H1 (cell line): ENCODE measurements around the gene GNB1L. TPM values are rescaled to one million over a fixed set of nuclear protein-coding genes. Genes with fewer than 3 reads are reported as not detected.

ENCODE experiments used
- CTCF ChIA-PET: fragments of 300-600 bp; sonication (Branson Sonifier 250); formaldehyde crosslinking; loops from one replicate; lab custom pipeline; 2021; ENCODE audit not compliant: partially characterized antibody; lab: Charles Lee
- POLR2A ChIA-PET: fragments of 300-600 bp; sonication (Branson Sonifier 250); formaldehyde crosslinking; loops from one replicate; lab custom pipeline; 2021; ENCODE audit warnings: inconsistent platforms; ENCODE audit not compliant: partially characterized antibody; lab: Charles Lee
- DNase-seq, 2 experiments: peaks; one replicate each; pipeline versions ENCODE4 v3.0.0 to v3.0.0-alpha.2; 2010 to 2022; ENCODE audit warnings: low spot score in 2 of 2, low read depth in 1 of 2, mixed read lengths in 1 of 2
- FAIRE-seq: peaks from 2 replicates; lab custom pipeline; 2011; peaks lifted over from hg19 to GRCh38; lab: Jason Lieb, UNC
- H2AFZ ChIP-seq: 2 replicates; pipeline ENCODE4 v1.8.1; 2012; ENCODE audit warnings: low read length, inconsistent platforms
- H2AK5ac ChIP-seq: 2 replicates; pipeline ENCODE4 v1.6.1; 2013; ENCODE audit warnings: low read depth, low read length
- H2BK120ac ChIP-seq: replicated peaks from 2 replicates; pipeline ENCODE3; 2013; ENCODE audit warnings: low read depth, low read length, inconsistent platforms
- H2BK12ac ChIP-seq: 2 replicates; pipeline ENCODE4 v1.6.1; 2013; ENCODE audit warnings: low read depth, low read length
- H2BK15ac ChIP-seq: 2 replicates; pipeline ENCODE4 v1.6.1; 2013; ENCODE audit warnings: low read length
- H2BK20ac ChIP-seq: 2 replicates; pipeline ENCODE4 v1.6.1; 2013; ENCODE audit warnings: low read length
- H2BK5ac ChIP-seq: 2 replicates; pipeline ENCODE4 v1.6.1; 2013; ENCODE audit warnings: low read depth, low read length
- H3K14ac ChIP-seq: 2 replicates; pipeline ENCODE4 v1.6.1; 2013; ENCODE audit warnings: inconsistent platforms; ENCODE audit not compliant: insufficient read length
- H3K18ac ChIP-seq: 2 replicates; pipeline ENCODE4 v1.6.1; 2013; ENCODE audit warnings: low read length; ENCODE audit errors: extremely low read depth
- H3K23ac ChIP-seq: 2 replicates; pipeline ENCODE4 v1.6.1; 2013; ENCODE audit warnings: inconsistent platforms; ENCODE audit not compliant: insufficient read length
- H3K23me2 ChIP-seq: 2 replicates; pipeline ENCODE4 v1.6.1; 2013; ENCODE audit warnings: low read depth, low read length
- H3K27ac ChIP-seq: 2 replicates; pipeline ENCODE4 v1.6.1; 2011; ENCODE audit warnings: low read depth, low read length, inconsistent platforms
- H3K27me3 ChIP-seq, 4 experiments: replicated peaks in 1 of 4; 1 replicate in 1 of 4; 2 replicates in 3 of 4; pipeline versions ENCODE4 v1.6.1 to v1.8.1; 2011 to 2013; ENCODE audit warnings: low read length in 3 of 4, mild to moderate bottlenecking in 3 of 4, inconsistent platforms in 2 of 4, mixed read lengths in 2 of 4, moderate library complexity in 1 of 4; ENCODE audit not compliant: control insufficient read depth in 3 of 4, insufficient read depth in 3 of 4; ENCODE audit errors: extremely low read depth in 1 of 4
- H3K36me3 ChIP-seq, 4 experiments: 2 replicates each; pipeline versions ENCODE4 v1.6.1 to v1.8.1; 2011 to 2013; ENCODE audit warnings: mild to moderate bottlenecking in 4 of 4, low read length in 3 of 4, moderate library complexity in 2 of 4, control low read depth in 1 of 4, inconsistent platforms in 1 of 4; ENCODE audit not compliant: insufficient read depth in 4 of 4, control insufficient read depth in 2 of 4
- H3K4ac ChIP-seq: replicated peaks from 2 replicates; pipeline ENCODE3; 2013; ENCODE audit warnings: low read length, low read depth, mixed read lengths, inconsistent platforms; ENCODE audit not compliant: insufficient read length
- H3K4me1 ChIP-seq, 4 experiments: replicated peaks in 1 of 4; 1 replicate in 1 of 4; 2 replicates in 3 of 4; pipeline versions ENCODE4 v1.6.1 to v1.8.1; 2011 to 2013; ENCODE audit warnings: low read length in 3 of 4, inconsistent platforms in 2 of 4, mixed read lengths in 1 of 4; ENCODE audit not compliant: insufficient read depth in 4 of 4, control insufficient read depth in 3 of 4
- H3K4me2 ChIP-seq, 2 experiments: 2 replicates each; pipeline versions ENCODE4 v1.6.1 to v1.8.1; 2011 to 2013; ENCODE audit warnings: low read depth in 2 of 2, low read length in 2 of 2, control low read depth in 1 of 2, inconsistent platforms in 1 of 2, mild to moderate bottlenecking in 1 of 2; ENCODE audit not compliant: insufficient read depth in 1 of 2
- H3K4me3 ChIP-seq, 4 experiments: fragments of 200-600, 300-600 bp in 1 of 4; sonication (generic), shearing (Covaris generic), sonication (Bioruptor Twin) in 1 of 4; 2 replicates each; pipeline versions ENCODE4 v1.5.1 to v1.8.1; 2011 to 2016; ENCODE audit warnings: low read length in 4 of 4, low read depth in 3 of 4, control low read depth in 2 of 4, inconsistent platforms in 2 of 4, mild to moderate bottlenecking in 2 of 4, mixed read lengths in 1 of 4, moderate library complexity in 1 of 4; ENCODE audit not compliant: insufficient read depth in 2 of 4; ENCODE audit errors: extremely low read depth in 1 of 4
- H3K56ac ChIP-seq: replicated peaks from 2 replicates; pipeline ENCODE3; 2013; ENCODE audit warnings: low read depth, mild to moderate bottlenecking, mixed read lengths, low read length, inconsistent platforms; ENCODE audit not compliant: insufficient read length
- H3K79me1 ChIP-seq: 2 replicates; pipeline ENCODE4 v1.6.1; 2013; ENCODE audit warnings: low read depth, low read length, control low read depth
- H3K79me2 ChIP-seq, 2 experiments: 2 replicates each; pipeline versions ENCODE4 v1.6.1 to v1.8.1; 2012 to 2013; ENCODE audit warnings: low read length in 2 of 2, mild to moderate bottlenecking in 2 of 2, inconsistent platforms in 1 of 2; ENCODE audit not compliant: insufficient read depth in 2 of 2, control insufficient read depth in 1 of 2
- H3K9ac ChIP-seq, 4 experiments: replicated peaks in 1 of 4; 1 replicate in 1 of 4; 2 replicates in 3 of 4; pipeline versions ENCODE4 v1.6.1 to v1.8.1; 2011 to 2013; ENCODE audit warnings: low read depth in 3 of 4, low read length in 3 of 4, control low read depth in 2 of 4, mild to moderate bottlenecking in 2 of 4, moderate library complexity in 2 of 4, inconsistent platforms in 1 of 4; ENCODE audit errors: extremely low read depth in 1 of 4
- H3K9me3 ChIP-seq, 2 experiments: 2 replicates each; pipeline versions ENCODE4 v1.6.1 to v1.8.1; 2012 to 2013; ENCODE audit warnings: mild to moderate bottlenecking in 2 of 2, moderate library complexity in 2 of 2, control low read depth in 1 of 2, inconsistent platforms in 1 of 2, low read depth in 1 of 2, low read length in 1 of 2, mixed read lengths in 1 of 2; ENCODE audit not compliant: insufficient read depth in 2 of 2
- H4K20me1 ChIP-seq, 2 experiments: replicated peaks in 1 of 2; 2 replicates each; pipeline versions ENCODE3 to v1.8.1; 2011 to 2013; ENCODE audit warnings: inconsistent platforms in 2 of 2, low read length in 2 of 2, mild to moderate bottlenecking in 1 of 2; ENCODE audit not compliant: insufficient read depth in 2 of 2, control insufficient read depth in 1 of 2
- H4K5ac ChIP-seq: 2 replicates; pipeline ENCODE4 v1.6.1; 2013; ENCODE audit warnings: low read length, low read depth, mixed read lengths, inconsistent platforms; ENCODE audit not compliant: insufficient read length
- H4K8ac ChIP-seq: 2 replicates; pipeline ENCODE4 v1.8.0; 2013; ENCODE audit warnings: mild to moderate bottlenecking, moderate library complexity, low read length, inconsistent platforms; ENCODE audit not compliant: insufficient read depth; ENCODE audit errors: extremely low read depth
- H4K91ac ChIP-seq: replicated peaks from 2 replicates; pipeline ENCODE3; 2013; ENCODE audit warnings: low read length, mixed read lengths, inconsistent platforms; ENCODE audit not compliant: insufficient read length
- CHD2 ChIP-seq: IDR thresholded peaks from 2 replicates; pipeline ENCODE4 v1.6.1; 2012; ENCODE audit warnings: low read length, improper control_type of control experiment
- CTBP2 ChIP-seq: IDR thresholded peaks from 2 replicates; pipeline ENCODE4 v1.7.0; 2011; ENCODE audit warnings: borderline replicate concordance, mild to moderate bottlenecking, moderate library complexity, mixed read lengths, low read length; ENCODE audit not compliant: insufficient read depth, insufficient read length
- KDM4A ChIP-seq: IDR thresholded peaks from one replicate; pipeline ENCODE4 v1.7.1; 2012; ENCODE audit warnings: low read depth, mild to moderate bottlenecking, moderate library complexity, low read length, inconsistent platforms; ENCODE audit not compliant: severe bottlenecking
- RBBP5 ChIP-seq: IDR thresholded peaks from 2 replicates; pipeline ENCODE4 v1.7.1; 2012; ENCODE audit warnings: low read depth, mild to moderate bottlenecking, inconsistent platforms, low read length, moderate library complexity, borderline replicate concordance
- RFX5 ChIP-seq: IDR thresholded peaks from 2 replicates; pipeline ENCODE4 v1.6.1; 2011; ENCODE audit warnings: low read depth, low read length, improper control_type of control experiment, borderline replicate concordance
- SAP30 ChIP-seq: fragments of 300-600 bp; sonication (generic); IDR thresholded peaks from 2 replicates; pipeline ENCODE4 v1.7.1; 2012; ENCODE audit warnings: low read length, moderate library complexity, mild to moderate bottlenecking, inconsistent platforms; ENCODE audit not compliant: insufficient read depth, insufficient replicate concordance
- TCF12 ChIP-seq: IDR thresholded peaks from 2 replicates; pipeline ENCODE4 v1.6.1; 2011; ENCODE audit warnings: low read depth, mild to moderate bottlenecking, low read length
- WGBS, 2 experiments: shearing (Covaris generic) in 1 of 2; methylation state at CpG; one replicate each; pipeline versions ENCODE4 v1.1.6 to v1.1.7; 2013 to 2015; ENCODE audit warnings: low lambda C conversion rate in 2 of 2, mixed read lengths in 2 of 2, inconsistent platforms in 1 of 2, low coverage in 1 of 2, missing lambda C conversion rate in 1 of 2; ENCODE audit not compliant: insufficient replicate concordance in 2 of 2, insufficient coverage in 1 of 2, insufficient read length in 1 of 2; ENCODE audit errors: extremely low coverage in 1 of 2, missing lambda C conversion rate in 1 of 2; 5-methylcytosine and 5-hydroxymethylcytosine counted together
- polyA plus RNA-seq, 7 experiments: library from polyadenylated mRNA; depleted of rRNA in 3 of 7; stranded (reverse) in 5 of 7; unstranded in 2 of 7; fragments of >200 nt in 5 of 7; fragments of 200-250 nt in 2 of 7; gene quantifications; 1 replicate in 5 of 7; 2 replicates in 1 of 7; 4 replicates in 1 of 7; pipeline versions ENCODE4 v1.2.1 to v1.2.3, GENCODE V29; 2011 to 2013; ENCODE audit warnings: missing spikeins in 2 of 7, mixed read lengths in 2 of 7
- total RNA-seq: library from RNA; stranded (reverse); fragmentation: NEBNext Ultra II Directional; extraction: Animal tissue kit (Norgen Biotek cat#: 25700); gene quantifications from 2 replicates; pipeline ENCODE4 v1.2.1, GENCODE V29; 2021
- TF ChIP-seq, protein P1 (sequence below), 3 experiments: IDR thresholded peaks; 1 replicate in 2 of 3; 2 replicates in 1 of 3; pipeline versions ENCODE4 v1.5.1 to v1.6.1; 2011; ENCODE audit warnings: low read length in 3 of 3, mild to moderate bottlenecking in 3 of 3, inconsistent platforms in 2 of 3, low read depth in 1 of 3, moderate library complexity in 1 of 3; ENCODE audit not compliant: insufficient read depth in 1 of 3; ENCODE audit errors: control extremely low read depth in 1 of 3
- TF ChIP-seq, protein P2 (sequence below): IDR thresholded peaks from 2 replicates; pipeline ENCODE4 v1.6.1; 2012; ENCODE audit warnings: inconsistent platforms

GNB1L gene
- total and polyA plus RNA-seq, 2 of the 8 experiments (the other 6 are each of a cell fraction or from before 2014, with no cell fraction given) = 14.0 to 15.6 TPM

DNA sequence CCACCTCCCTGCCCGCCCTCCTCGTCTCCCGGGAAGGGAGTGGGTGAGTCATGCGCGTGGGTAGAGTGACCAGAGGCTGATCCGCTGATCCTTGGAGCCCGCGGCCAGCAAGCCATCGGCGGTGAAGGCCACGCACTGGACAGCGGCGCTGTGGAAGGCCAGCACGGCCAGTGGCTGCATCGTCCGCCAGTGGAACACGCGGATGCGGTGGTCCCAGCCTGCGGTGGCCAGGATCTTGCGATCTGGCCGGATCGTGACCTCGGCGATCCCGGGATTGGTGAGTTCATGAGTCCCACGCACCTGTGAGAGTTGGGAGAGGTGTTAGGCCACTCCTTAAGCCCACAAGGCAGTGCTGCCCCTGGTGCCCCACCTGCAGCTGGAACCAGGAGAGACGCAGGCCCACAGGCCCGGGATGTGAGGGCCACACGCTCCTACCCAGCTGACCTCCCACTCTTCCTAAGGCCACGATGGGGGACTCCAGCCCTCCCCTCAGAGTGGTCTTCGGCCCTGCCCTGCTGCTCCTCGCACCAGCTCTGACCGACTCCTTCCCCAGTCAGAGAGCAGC is 65.9 kb downstream of the GNB1L start:
- H3K36me3 ChIP-seq = no peaks in the 10 kb centered on the region
- H3K23me2 ChIP-seq = no peaks in the 10 kb centered on the region
- no peak overlapping the region for H3K18ac ChIP-seq
- no peak overlapping the region for H3K4ac ChIP-seq
- no peak for DNase-seq
- H3K23ac ChIP-seq = no peak overlapping the region
- H2BK12ac ChIP-seq = no peak overlapping the region
- no peak overlapping the region for H3K4me3 ChIP-seq
- H3K9ac ChIP-seq = no peak overlapping the region
- no peaks in the 10 kb centered on the region for H3K9me3 ChIP-seq
- H3K4me1 ChIP-seq = peaks cover 0 to 7% (median 0%) of the 10 kb centered on the region in 4 experiments; a peak in 2 of 7 replicates
- H4K91ac ChIP-seq = no peak overlapping the region
- no peak overlapping the region for H4K5ac ChIP-seq
- FAIRE-seq = no peak
- no peaks in the 10 kb centered on the region for H3K79me2 ChIP-seq
- H4K20me1 ChIP-seq = peaks cover 0 to 9% of the 10 kb centered on the region in 2 experiments
- no peak overlapping the region for H3K14ac ChIP-seq
- no peak overlapping the region for H2AK5ac ChIP-seq
- H3K56ac ChIP-seq = no peak overlapping the region
- H2BK120ac ChIP-seq = no peak overlapping the region
- H3K79me1 ChIP-seq = no peaks in the 10 kb centered on the region
- no peak overlapping the region for H4K8ac ChIP-seq
- no peak overlapping the region for H2AFZ ChIP-seq
- POLR2A ChIA-PET = no interaction called here
- H2BK5ac ChIP-seq = no peak overlapping the region; the same call in 1 of the 2 replicates
- WGBS, 2 experiments = 91% methylated on average over 30 of the region's 34 CpGs; no CpG with 5 or more reads in 1 of the 2 experiments
- H2BK15ac ChIP-seq = no peak overlapping the region
- no peak overlapping the region for H3K4me2 ChIP-seq
- CTCF ChIA-PET = interaction anchor here (0.8 to 3.7 kb wide), 9 partner anchors 11 to 223 kb away, joined by 3 to 20 read pairs (median 4); partner anchors contain the start of gene GP1BB
- H2BK20ac ChIP-seq = no peak overlapping the region
- H3K27ac ChIP-seq = no peak overlapping the region
- H3K27me3 ChIP-seq = no peaks in the 10 kb centered on the region
- TF ChIP-seq SAP30 (no peak), KDM4A (no peak), CTBP2 (no peak), RFX5 (no peak), CHD2 (no peak), RBBP5 (no peak), TCF12 (no peak)
- TF ChIP-seq, protein P1, sequence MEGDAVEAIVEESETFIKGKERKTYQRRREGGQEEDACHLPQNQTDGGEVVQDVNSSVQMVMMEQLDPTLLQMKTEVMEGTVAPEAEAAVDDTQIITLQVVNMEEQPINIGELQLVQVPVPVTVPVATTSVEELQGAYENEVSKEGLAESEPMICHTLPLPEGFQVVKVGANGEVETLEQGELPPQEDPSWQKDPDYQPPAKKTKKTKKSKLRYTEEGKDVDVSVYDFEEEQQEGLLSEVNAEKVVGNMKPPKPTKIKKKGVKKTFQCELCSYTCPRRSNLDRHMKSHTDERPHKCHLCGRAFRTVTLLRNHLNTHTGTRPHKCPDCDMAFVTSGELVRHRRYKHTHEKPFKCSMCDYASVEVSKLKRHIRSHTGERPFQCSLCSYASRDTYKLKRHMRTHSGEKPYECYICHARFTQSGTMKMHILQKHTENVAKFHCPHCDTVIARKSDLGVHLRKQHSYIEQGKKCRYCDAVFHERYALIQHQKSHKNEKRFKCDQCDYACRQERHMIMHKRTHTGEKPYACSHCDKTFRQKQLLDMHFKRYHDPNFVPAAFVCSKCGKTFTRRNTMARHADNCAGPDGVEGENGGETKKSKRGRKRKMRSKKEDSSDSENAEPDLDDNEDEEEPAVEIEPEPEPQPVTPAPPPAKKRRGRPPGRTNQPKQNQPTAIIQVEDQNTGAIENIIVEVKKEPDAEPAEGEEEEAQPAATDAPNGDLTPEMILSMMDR (IDR thresholded peaks at IDR 0.05; ENCODE audit: control extremely low read depth in 1 of 3, insufficient read depth in 1 of 3, low read depth in 1 of 3, low read length in 3 of 3) = no peak
- TF ChIP-seq, protein P2, sequence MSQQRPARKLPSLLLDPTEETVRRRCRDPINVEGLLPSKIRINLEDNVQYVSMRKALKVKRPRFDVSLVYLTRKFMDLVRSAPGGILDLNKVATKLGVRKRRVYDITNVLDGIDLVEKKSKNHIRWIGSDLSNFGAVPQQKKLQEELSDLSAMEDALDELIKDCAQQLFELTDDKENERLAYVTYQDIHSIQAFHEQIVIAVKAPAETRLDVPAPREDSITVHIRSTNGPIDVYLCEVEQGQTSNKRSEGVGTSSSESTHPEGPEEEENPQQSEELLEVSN = no peak
